Measurements from ENCODE around the gene MOXD1. TPM values are rescaled to one million over a fixed set of nuclear protein-coding genes. Genes with fewer than 3 reads are reported as not detected.

The MOXD1 gene
- polyA plus RNA-seq, 1 of the 3 experiments (the other 2 are of a cell fraction): 252 TPM

GRCh38 chr6:132388291-132388690, 13.0 kb downstream of the MOXD1 start:
- 16% methylated on average over 3 of the region's 3 CpGs for WGBS (ENCODE audit: low lambda C conversion rate)
- Histone ChIP-seq H3K27me3 (ENCODE audit: insufficient read depth) (no peaks in the 10 kb centered on the region), H2AFZ (ENCODE audit: low read depth) (no peak overlapping the region), H3F3A (replicated peaks; ENCODE audit: insufficient read depth) (peaks cover 13% of the 10 kb centered on the region), H3K36me3 (replicated peaks in 1 of 2; ENCODE audit: control insufficient read depth in 1 of 2, insufficient read depth in 2 of 2, low read length in 1 of 2) (peaks cover 0 to 4% of the 10 kb centered on the region in 2 experiments), H3K4me2 (no peak overlapping the region; the same call in 1 of the 2 replicates), H3K9ac (no peak overlapping the region), H4K20me1 (ENCODE audit: insufficient read depth) (no peaks in the 10 kb centered on the region), H3K27ac (ENCODE audit: low read depth in 2 of 2, low read length in 1 of 2) (peak overlapping the region; percentile 10 to 78; a peak in 1 of 4 replicates), H3K9me3 (no peaks in the 10 kb centered on the region), H3K4me3 (ENCODE audit: low read depth in 2 of 2, low read length in 1 of 2) (no peak overlapping the region), H3K9me2 (no peaks in the 10 kb centered on the region), H3K79me2 (ENCODE audit: insufficient read depth) (peaks cover 45% of the 10 kb centered on the region), H3K4me1 (ENCODE audit: control insufficient read depth in 1 of 2, insufficient read depth in 2 of 2, low read depth in 1 of 2, low read length in 1 of 2) (no peaks in the 10 kb centered on the region; a peak in 1 of 4 replicates)
- CTCF ChIA-PET: interaction anchor here (1.8 to 2.6 kb wide), 2 partner anchors 96 to 109 kb away, joined by 5 to 7 read pairs; no protein-coding TSS in a partner anchor
- DNase-seq: no peak
- TF ChIP-seq NFIC (IDR thresholded peaks at IDR 0.05; ENCODE audit: borderline replicate concordance): peak; percentile 39; the same call in 1 of the 2 replicates
- TF ChIP-seq, protein P1, sequence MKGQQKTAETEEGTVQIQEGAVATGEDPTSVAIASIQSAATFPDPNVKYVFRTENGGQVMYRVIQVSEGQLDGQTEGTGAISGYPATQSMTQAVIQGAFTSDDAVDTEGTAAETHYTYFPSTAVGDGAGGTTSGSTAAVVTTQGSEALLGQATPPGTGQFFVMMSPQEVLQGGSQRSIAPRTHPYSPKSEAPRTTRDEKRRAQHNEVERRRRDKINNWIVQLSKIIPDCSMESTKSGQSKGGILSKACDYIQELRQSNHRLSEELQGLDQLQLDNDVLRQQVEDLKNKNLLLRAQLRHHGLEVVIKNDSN (IDR thresholded peaks at IDR 0.05; ENCODE audit: borderline replicate concordance, low read depth): no peak
- TF ChIP-seq RXRA (IDR thresholded peaks at IDR 0.05; ENCODE audit: borderline replicate concordance, low read depth): no peak
- TF ChIP-seq, protein P2, sequence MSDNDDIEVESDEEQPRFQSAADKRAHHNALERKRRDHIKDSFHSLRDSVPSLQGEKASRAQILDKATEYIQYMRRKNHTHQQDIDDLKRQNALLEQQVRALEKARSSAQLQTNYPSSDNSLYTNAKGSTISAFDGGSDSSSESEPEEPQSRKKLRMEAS (IDR thresholded peaks at IDR 0.05; ENCODE audit: low read depth): peak; percentile 60; the same call in 1 of the 2 replicates
- TF ChIP-seq FOSL2 (IDR thresholded peaks at IDR 0.05; ENCODE audit: borderline replicate concordance, low read depth): no peak
- no peak for TF ChIP-seq PBX3 (IDR thresholded peaks at IDR 0.05)
- TF ChIP-seq TAF1 (IDR thresholded peaks at IDR 0.05; ENCODE audit: borderline replicate concordance, low read depth, low read length): no peak
- TF ChIP-seq FOXM1 (IDR thresholded peaks at IDR 0.05; ENCODE audit: low read depth): no peak
- no peak for TF ChIP-seq EZH2phosphoT487 (IDR thresholded peaks at IDR 0.05; ENCODE audit: borderline replicate concordance, low read depth)
- TF ChIP-seq TCF12 (IDR thresholded peaks at IDR 0.05): peak; percentile 19; the same call in 1 of the 2 replicates
- no peak for TF ChIP-seq YY1 (IDR thresholded peaks at IDR 0.05; ENCODE audit: low read depth)
- TF ChIP-seq MXI1 (IDR thresholded peaks at IDR 0.05; ENCODE audit: low read depth, low read length): no peak
- POLR2A ChIA-PET: no interaction called here

- CTCF ChIA-PET: interaction anchor here (0.9 to 1.1 kb wide), 2 partner anchors 11 to 103 kb away, joined by 3 to 4 read pairs; no protein-coding TSS in a partner anchor
- TF ChIP-seq EZH2phosphoT487 (IDR thresholded peaks at IDR 0.05; ENCODE audit: borderline replicate concordance, low read depth) (no peak), TEAD4 (IDR thresholded peaks at IDR 0.05; ENCODE audit: borderline replicate concordance, insufficient read depth) (no peak), MEF2A (IDR thresholded peaks at IDR 0.05; ENCODE audit: borderline replicate concordance, low read depth) (no peak), EP300 (IDR thresholded peaks at IDR 0.05; ENCODE audit: borderline replicate concordance in 1 of 2, low read depth in 1 of 2, low read length in 1 of 2) (no peak), PBX3 (IDR thresholded peaks at IDR 0.05) (no peak), TAF1 (IDR thresholded peaks at IDR 0.05; ENCODE audit: borderline replicate concordance, low read depth, low read length) (no peak), NFIC (IDR thresholded peaks at IDR 0.05; ENCODE audit: borderline replicate concordance) (no peak), CHD2 (IDR thresholded peaks at IDR 0.05; ENCODE audit: low read length, partially characterized antibody) (no peak), FOXM1 (IDR thresholded peaks at IDR 0.05; ENCODE audit: low read depth) (no peak)
- TF ChIP-seq, protein P3, sequence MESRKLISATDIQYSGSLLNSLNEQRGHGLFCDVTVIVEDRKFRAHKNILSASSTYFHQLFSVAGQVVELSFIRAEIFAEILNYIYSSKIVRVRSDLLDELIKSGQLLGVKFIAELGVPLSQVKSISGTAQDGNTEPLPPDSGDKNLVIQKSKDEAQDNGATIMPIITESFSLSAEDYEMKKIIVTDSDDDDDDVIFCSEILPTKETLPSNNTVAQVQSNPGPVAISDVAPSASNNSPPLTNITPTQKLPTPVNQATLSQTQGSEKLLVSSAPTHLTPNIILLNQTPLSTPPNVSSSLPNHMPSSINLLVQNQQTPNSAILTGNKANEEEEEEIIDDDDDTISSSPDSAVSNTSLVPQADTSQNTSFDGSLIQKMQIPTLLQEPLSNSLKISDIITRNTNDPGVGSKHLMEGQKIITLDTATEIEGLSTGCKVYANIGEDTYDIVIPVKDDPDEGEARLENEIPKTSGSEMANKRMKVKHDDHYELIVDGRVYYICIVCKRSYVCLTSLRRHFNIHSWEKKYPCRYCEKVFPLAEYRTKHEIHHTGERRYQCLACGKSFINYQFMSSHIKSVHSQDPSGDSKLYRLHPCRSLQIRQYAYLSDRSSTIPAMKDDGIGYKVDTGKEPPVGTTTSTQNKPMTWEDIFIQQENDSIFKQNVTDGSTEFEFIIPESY (IDR thresholded peaks at IDR 0.05; ENCODE audit: borderline replicate concordance, low read depth): no peak
- TF ChIP-seq, protein P1 (IDR thresholded peaks at IDR 0.05; ENCODE audit: borderline replicate concordance, low read depth): no peak
Observed at GRCh38 chr6:132382630-132383175, 18.6 kb downstream of the MOXD1 start.

More at GRCh38 chr6:132382630-132383175, 18.6 kb downstream of the MOXD1 start:
- H3K4me2 ChIP-seq: no peak overlapping the region
- no peak overlapping the region for H3K4me3 ChIP-seq (ENCODE audit: low read depth in 2 of 2, low read length in 1 of 2)
- WGBS (ENCODE audit: low lambda C conversion rate): 12% methylated on average over 3 of the region's 3 CpGs
- peaks cover 4% of the 10 kb centered on the region for H3F3A ChIP-seq (replicated peaks; ENCODE audit: insufficient read depth)
- peaks cover 4 to 11% of the 10 kb centered on the region in 2 experiments for H3K36me3 ChIP-seq (replicated peaks in 1 of 2; ENCODE audit: control insufficient read depth in 1 of 2, insufficient read depth in 2 of 2, low read length in 1 of 2)
- H3K9ac ChIP-seq: no peak overlapping the region
- H3K9me3 ChIP-seq: peaks cover 6% of the 10 kb centered on the region; the same call in 1 of the 2 replicates
- no peaks in the 10 kb centered on the region; the same call in 1 of the 2 replicates for H3K27me3 ChIP-seq (ENCODE audit: insufficient read depth)
- no peaks in the 10 kb centered on the region; a peak in 1 of 4 replicates for H3K4me1 ChIP-seq (ENCODE audit: control insufficient read depth in 1 of 2, insufficient read depth in 2 of 2, low read depth in 1 of 2, low read length in 1 of 2)
- no peaks in the 10 kb centered on the region for H3K9me2 ChIP-seq
- POLR2A ChIA-PET: no interaction called here
- DNase-seq: no peak
- H3K27ac ChIP-seq (ENCODE audit: low read depth in 2 of 2, low read length in 1 of 2): no peak overlapping the region
- H3K79me2 ChIP-seq (ENCODE audit: insufficient read depth): peaks cover 7% of the 10 kb centered on the region; the same call in 1 of the 2 replicates
- no peaks in the 10 kb centered on the region for H4K20me1 ChIP-seq (ENCODE audit: insufficient read depth)
- H2AFZ ChIP-seq (ENCODE audit: low read depth): no peak overlapping the region

All from SK-N-SH (cell line).